H1 (cell line): ENCODE results near the gene DIAPH1. TPM values are rescaled to one million over a fixed set of nuclear protein-coding genes. Genes with fewer than 3 reads are reported as not detected.

ENCODE experiments used
- CHD2 ChIP-seq: IDR thresholded peaks from 2 replicates; pipeline ENCODE4 v1.6.1; 2012; ENCODE audit warnings: low read length, improper control_type of control experiment
- RNF2 ChIP-seq: fragments of 200-900, 300-1000 bp; sonication (generic); IDR thresholded peaks from 2 replicates; pipeline ENCODE4 v1.7.1; 2016; ENCODE audit warnings: borderline replicate concordance, low read depth, mild to moderate bottlenecking, antibody characterized with exemption, low read length; ENCODE audit not compliant: poor library complexity, severe bottlenecking; ENCODE audit errors: missing control alignments
- polyA plus RNA-seq, 7 experiments: library from polyadenylated mRNA; depleted of rRNA in 3 of 7; stranded (reverse) in 5 of 7; unstranded in 2 of 7; fragments of >200 nt in 5 of 7; fragments of 200-250 nt in 2 of 7; gene quantifications; 1 replicate in 5 of 7; 2 replicates in 1 of 7; 4 replicates in 1 of 7; pipeline versions ENCODE4 v1.2.1 to v1.2.3, GENCODE V29; 2011 to 2013; ENCODE audit warnings: missing spikeins in 2 of 7, mixed read lengths in 2 of 7
- total RNA-seq: library from RNA; stranded (reverse); fragmentation: NEBNext Ultra II Directional; extraction: Animal tissue kit (Norgen Biotek cat#: 25700); gene quantifications from 2 replicates; pipeline ENCODE4 v1.2.1, GENCODE V29; 2021

Gene DIAPH1
- total and polyA plus RNA-seq, 2 of the 8 experiments (the other 6 are each of a cell fraction or from before 2014, with no cell fraction given), result 61.2 to 114 TPM

- TF ChIP-seq RNF2 (no peak), CHD2 (no peak)
- TF ChIP-seq, all 59 proteins: peak for 0
Measured at GRCh38 chr5:141558150-141558549, 60.6 kb downstream of the DIAPH1 start (continued).
